Progenitor cell of endocrine pancreas (in vitro differentiated cells): Measurements from ENCODE around the gene TXK. TPM values are rescaled to one million over a fixed set of nuclear protein-coding genes. Genes with fewer than 3 reads are reported as not detected.

Source experiments
- DNase-seq: peaks from one replicate; pipeline ENCODE4 v3.0.0; 2021; ENCODE audit warnings: low spot score; ENCODE audit not compliant: unreplicated experiment
- H3K27ac Mint-ChIP-seq: 2 replicates; pipeline ENCODE4 v1.8.0; 2021; ENCODE audit warnings: mild to moderate bottlenecking, moderate library complexity, mixed read lengths
- H3K27me3 Mint-ChIP-seq: 2 replicates; pipeline ENCODE4 v1.8.0; 2021; ENCODE audit warnings: mixed read lengths
- H3K36me3 Mint-ChIP-seq: 2 replicates; pipeline ENCODE4 v1.8.0; 2022; ENCODE audit warnings: mixed read lengths; ENCODE audit not compliant: insufficient read depth
- H3K4me1 Mint-ChIP-seq: 2 replicates; pipeline ENCODE4 v1.8.0; 2021; ENCODE audit warnings: low read depth, mixed read lengths
- H3K4me3 Mint-ChIP-seq: 2 replicates; pipeline ENCODE4 v1.8.0; 2021; ENCODE audit warnings: low read depth, mild to moderate bottlenecking, moderate library complexity, mixed read lengths
- H3K9me3 Mint-ChIP-seq: 2 replicates; pipeline ENCODE4 v1.8.0; 2021; ENCODE audit warnings: low read depth, mixed read lengths
- total RNA-seq: library from RNA; stranded (reverse); gene quantifications from 2 replicates; pipeline ENCODE4 v1.2.1, GENCODE V29; 2021
- TF ChIP-seq, protein P1 (sequence below): fragments of 200-600 bp; sonication (generic); IDR thresholded peaks from one replicate; pipeline ENCODE4 v1.5.0; 2021; ENCODE audit warnings: antibody characterized with exemption, mild to moderate bottlenecking; ENCODE audit not compliant: unreplicated experiment

TXK gene
- total RNA-seq, 1 donor from 2014 or later, result 1.3 TPM

DNA sequence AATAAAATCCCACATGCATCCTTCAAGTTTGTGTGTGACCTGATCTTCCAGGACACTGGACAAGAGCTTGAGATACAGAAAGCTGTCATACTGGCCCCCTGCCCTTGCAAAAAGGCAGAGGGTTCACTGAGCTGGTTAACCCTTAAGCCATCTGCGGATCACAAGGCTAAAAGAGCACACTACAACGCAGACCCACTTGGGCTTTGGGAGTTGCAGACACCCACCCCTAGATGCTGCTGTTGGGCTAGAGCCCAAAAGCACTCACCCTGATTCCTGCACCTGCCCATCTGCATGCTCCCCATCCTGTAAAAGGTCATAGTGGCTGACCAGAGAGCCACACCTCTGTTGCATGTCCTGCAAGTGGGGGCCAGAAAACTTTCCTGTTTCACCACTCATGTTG, 51.1 kb downstream of the TXK start:
- Mint-ChIP-seq H3K4me1 (peaks cover 32% of the 10 kb centered on the region), H3K4me3 (no peak overlapping the region)

DNA sequence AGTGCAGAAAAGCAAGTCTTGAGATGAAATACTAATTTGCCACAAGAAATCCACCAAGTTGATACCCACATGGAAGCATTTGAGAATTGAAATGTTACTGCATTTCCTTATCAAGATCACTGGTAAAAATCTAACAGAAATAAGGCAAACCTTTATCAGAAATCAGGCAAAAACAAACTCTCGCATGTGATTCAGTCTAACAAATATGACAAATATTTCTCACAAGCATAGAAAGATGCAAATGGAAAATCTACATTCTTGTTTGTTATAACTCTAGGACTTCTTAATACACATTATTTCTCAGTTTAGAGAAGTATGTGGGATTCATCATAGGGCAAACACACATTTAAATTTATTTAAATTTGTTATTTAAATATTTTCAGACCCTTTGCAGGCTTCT, 52.9 kb downstream of the TXK start:
- Mint-ChIP-seq H3K27me3 (no peaks in the 10 kb centered on the region), H3K4me1 (peaks cover 33% of the 10 kb centered on the region), H3K36me3 (no peaks in the 10 kb centered on the region), H3K27ac (no peak overlapping the region), H3K4me3 (no peak overlapping the region), H3K9me3 (no peaks in the 10 kb centered on the region)
- TF ChIP-seq, protein P1, sequence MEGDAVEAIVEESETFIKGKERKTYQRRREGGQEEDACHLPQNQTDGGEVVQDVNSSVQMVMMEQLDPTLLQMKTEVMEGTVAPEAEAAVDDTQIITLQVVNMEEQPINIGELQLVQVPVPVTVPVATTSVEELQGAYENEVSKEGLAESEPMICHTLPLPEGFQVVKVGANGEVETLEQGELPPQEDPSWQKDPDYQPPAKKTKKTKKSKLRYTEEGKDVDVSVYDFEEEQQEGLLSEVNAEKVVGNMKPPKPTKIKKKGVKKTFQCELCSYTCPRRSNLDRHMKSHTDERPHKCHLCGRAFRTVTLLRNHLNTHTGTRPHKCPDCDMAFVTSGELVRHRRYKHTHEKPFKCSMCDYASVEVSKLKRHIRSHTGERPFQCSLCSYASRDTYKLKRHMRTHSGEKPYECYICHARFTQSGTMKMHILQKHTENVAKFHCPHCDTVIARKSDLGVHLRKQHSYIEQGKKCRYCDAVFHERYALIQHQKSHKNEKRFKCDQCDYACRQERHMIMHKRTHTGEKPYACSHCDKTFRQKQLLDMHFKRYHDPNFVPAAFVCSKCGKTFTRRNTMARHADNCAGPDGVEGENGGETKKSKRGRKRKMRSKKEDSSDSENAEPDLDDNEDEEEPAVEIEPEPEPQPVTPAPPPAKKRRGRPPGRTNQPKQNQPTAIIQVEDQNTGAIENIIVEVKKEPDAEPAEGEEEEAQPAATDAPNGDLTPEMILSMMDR, result no peak
- DNase-seq, result no peak

More for the DNA sequence above, 51.1 kb downstream of the TXK start:
- Mint-ChIP-seq H3K27me3 (no peaks in the 10 kb centered on the region), H3K36me3 (peaks cover 1% of the 10 kb centered on the region), H3K9me3 (no peaks in the 10 kb centered on the region), H3K27ac (no peak overlapping the region)
- TF ChIP-seq, protein P1, result no peak
- DNase-seq, result no peak

DNA sequence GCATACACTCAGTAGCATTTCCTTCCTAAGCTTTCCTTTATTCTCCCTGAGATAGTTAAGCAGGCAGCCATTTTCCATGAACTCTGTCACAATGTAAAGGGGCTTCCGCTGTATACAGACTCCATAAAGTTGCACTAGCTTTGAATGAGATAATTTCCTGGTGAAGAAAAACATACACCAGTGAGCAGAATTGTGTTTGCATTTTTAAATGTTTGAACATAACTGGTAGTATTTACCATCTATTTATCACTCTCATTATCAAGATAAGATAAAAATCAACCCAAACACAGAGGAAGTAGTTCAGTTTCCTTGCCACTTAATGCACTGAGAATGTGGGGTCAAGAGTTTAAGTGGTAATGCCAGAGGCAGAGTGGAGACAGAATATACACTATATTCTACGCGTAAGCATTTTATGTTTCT, 54.1 kb downstream of the TXK start:
- no peaks in the 10 kb centered on the region for H3K9me3 Mint-ChIP-seq
- no peak for DNase-seq
- peaks cover 33% of the 10 kb centered on the region for H3K4me1 Mint-ChIP-seq
- TF ChIP-seq, protein P1, result no peak
- no peak overlapping the region for H3K4me3 Mint-ChIP-seq
- no peaks in the 10 kb centered on the region for H3K27me3 Mint-ChIP-seq
- H3K36me3 Mint-ChIP-seq, result no peaks in the 10 kb centered on the region
- peak overlapping the region; percentile 49 for H3K27ac Mint-ChIP-seq

DNA sequence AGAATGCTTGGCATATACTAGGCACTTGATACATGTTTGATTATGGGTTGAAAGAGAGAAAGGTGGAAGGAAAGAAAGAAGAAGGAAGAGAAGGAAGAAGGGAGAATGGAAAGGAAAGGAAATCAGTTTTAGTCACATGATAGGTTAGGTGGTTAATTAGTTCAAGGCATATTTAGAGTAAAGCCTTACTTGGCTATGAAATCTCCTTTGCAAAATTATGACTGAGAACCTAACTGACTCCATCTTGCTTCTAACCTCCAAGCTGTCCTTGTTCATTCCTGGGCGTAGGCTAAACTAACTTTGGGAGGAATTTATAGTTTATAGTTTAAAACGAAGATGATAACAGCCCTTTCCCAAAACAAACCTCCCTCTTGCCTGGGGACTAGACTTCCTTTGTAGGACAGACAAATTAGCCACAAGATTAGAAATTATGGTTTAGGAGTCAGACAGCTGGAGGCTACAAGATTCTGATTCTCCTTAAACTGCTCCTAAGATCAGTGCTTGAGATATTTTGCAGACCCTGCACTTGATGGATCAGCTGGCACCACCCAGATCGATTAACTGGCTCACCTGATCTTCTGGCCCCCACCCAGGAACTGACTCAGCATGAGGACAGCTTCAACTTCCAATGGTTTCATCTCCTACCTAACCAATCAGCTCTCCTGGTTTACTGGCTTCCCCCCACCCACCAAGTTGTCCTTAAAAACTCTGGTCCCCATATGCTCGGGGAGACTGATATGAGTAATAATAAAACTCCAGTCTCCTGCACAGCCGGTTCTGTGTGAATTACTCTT, 55.0 kb downstream of the TXK start:
- Mint-ChIP-seq H3K4me3 (no peak overlapping the region), H3K36me3 (no peaks in the 10 kb centered on the region), H3K27me3 (no peaks in the 10 kb centered on the region), H3K27ac (no peak overlapping the region), H3K9me3 (no peaks in the 10 kb centered on the region), H3K4me1 (peaks cover 41% of the 10 kb centered on the region)
- DNase-seq, result no peak
- TF ChIP-seq, protein P1, result no peak

DNA sequence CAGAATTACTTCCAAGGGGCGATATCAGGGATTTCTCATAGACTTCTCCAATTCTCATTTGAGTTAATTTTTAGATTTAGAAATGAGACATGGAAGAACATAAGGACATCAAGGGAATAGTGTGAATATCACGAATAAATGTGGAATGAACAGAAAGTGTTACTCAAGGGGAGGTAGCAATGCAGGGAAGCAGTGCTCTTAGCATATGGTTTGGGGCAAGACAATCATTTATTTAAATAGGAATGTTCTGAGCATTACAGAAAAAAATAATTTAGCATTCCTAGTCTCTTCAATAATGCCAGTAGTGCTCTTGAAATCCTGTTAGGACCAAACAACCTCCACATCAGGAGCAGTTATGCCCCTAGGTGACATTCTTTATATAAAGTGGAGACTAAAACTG, 55.6 kb downstream of the TXK start:
- TF ChIP-seq, protein P1, result no peak
- Mint-ChIP-seq H3K4me1 (peaks cover 47% of the 10 kb centered on the region), H3K4me3 (no peak overlapping the region), H3K27me3 (no peaks in the 10 kb centered on the region), H3K27ac (no peak overlapping the region), H3K36me3 (no peaks in the 10 kb centered on the region), H3K9me3 (no peaks in the 10 kb centered on the region)
- DNase-seq, result no peak
